GM18511 (cell line): ENCODE measurements around the gene ATP6V1C2.

Source experiments
- ATAC-seq: cut with Tn5 transposase; IDR thresholded peaks from one replicate; pipeline ENCODE4 v1.9.1; 2021; ENCODE audit warnings: mild to moderate bottlenecking, moderate library complexity; ENCODE audit not compliant: unreplicated experiment

ATP6V1C2 gene

GRCh38 chr2:10722252-10722825 lies 909 bp downstream of the ATP6V1C2 start:
- no peak for ATAC-seq

GRCh38 chr2:10732924-10733565 lies 11.6 kb downstream of the ATP6V1C2 start:
- ATAC-seq: no peak

GRCh38 chr2:10733566-10733925 lies 12.1 kb downstream of the ATP6V1C2 start:
- ATAC-seq: no peak

DNA sequence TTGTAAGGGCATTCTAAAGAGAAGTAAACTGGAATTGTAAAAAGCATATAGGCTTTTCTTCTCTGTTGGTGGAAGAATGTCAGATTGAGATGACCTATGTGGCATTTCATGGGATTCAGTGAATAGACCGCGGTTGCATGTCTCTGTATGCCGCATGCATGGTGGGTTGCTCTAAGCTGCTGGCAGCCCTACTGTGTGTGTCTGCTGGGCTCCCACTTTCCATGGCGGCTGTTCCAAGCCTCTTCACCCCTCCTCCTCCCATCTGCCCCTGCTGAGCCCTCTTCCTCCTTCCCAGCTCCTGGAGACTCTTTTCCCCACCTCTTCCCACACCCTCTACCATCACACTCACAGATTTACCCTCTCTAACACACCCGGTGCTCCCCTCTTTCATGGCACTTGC lies 12.6 kb downstream of the ATP6V1C2 start:
- no peak for ATAC-seq

DNA sequence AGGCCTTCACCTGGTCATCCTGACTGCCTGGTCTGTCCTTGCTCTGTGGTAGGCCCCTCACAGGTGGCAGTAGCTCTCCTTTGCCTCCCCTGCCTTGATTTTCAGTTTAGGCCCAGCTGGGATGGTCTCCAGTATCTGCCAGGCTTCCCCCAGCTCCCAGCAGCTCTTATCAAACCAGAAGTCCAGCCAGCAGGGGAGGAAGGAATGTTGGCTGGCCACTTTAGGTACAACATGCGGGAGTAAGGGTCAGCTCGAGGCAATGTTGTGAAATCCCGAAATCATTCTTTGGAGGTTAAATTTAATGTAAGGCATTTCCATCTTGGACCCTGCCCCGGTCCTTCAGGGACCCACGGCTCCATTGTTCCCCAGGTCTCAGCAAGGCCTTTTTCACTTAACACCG lies 16.8 kb downstream of the ATP6V1C2 start:
- ATAC-seq: no peak

- ATAC-seq: no peak
Measured at GRCh38 chr2:10740226-10740625, 18.8 kb downstream of the ATP6V1C2 start.

DNA sequence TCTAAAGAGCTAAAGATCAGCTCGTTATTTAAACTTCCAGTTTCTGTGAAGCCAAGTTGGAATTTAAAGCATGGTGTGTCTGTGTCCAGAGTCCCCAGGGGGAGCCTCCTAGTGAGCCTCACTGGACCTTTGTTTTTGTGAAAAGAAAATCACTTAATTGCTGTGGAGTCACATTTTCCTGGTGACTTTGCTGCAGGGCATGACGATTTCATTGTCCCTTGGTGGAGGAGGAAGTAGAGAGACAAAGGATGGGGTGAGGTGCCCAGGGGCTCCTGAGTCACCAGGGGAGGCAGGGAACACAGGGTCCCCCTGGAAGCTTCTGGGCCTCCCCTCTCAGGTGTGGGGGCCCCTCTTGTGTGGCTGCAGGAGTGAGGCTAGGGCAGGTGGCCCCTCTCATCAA lies 19.7 kb downstream of the ATP6V1C2 start:
- ATAC-seq: no peak

GRCh38 chr2:10742666-10743065 lies 21.2 kb downstream of the ATP6V1C2 start:
- ATAC-seq: no peak

GRCh38 chr2:10750610-10751009 lies 29.2 kb downstream of the ATP6V1C2 start:
- ATAC-seq: no peak

DNA sequence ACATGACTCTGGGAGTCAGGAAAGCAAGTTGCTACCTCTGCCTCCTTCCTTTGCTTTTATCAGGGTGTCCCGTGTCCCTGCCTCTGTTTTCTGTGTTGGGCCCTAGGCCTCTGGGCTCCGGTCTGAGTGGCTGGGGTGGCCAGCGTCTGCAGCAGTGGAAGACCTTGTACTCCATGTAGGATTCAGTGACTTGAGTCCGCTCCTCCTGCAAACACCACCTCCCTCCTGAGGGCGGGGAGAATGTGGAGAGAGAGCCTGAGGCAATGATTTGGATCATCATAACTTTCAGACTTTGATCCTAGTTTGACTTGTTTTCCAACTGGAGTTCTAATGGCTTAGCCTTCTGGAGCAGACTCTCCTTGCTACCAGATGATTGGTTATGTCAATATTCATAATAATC lies 30.8 kb downstream of the ATP6V1C2 start:
- ATAC-seq: no peak

DNA sequence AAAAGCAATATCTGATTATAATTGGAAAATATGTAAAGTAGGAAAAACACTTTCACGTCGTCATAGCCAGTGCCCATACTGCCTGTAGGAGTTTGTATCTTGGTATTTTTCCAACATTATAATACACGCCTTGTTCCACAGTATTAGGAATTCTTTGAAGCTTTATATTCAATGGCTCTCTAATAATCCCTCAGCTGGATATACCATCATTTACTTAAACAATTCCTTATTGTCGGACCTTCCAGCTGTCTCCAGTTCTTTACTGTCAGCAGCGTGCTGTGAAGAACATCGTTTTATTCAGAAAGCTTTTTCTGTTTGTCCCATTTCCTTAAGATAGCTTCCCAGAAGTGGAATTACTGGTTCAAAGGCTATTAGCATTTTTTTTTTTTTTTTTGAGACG lies 31.7 kb downstream of the ATP6V1C2 start:
- no peak for ATAC-seq

GRCh38 chr2:10753876-10754275 lies 32.4 kb downstream of the ATP6V1C2 start:
- no peak for ATAC-seq

DNA sequence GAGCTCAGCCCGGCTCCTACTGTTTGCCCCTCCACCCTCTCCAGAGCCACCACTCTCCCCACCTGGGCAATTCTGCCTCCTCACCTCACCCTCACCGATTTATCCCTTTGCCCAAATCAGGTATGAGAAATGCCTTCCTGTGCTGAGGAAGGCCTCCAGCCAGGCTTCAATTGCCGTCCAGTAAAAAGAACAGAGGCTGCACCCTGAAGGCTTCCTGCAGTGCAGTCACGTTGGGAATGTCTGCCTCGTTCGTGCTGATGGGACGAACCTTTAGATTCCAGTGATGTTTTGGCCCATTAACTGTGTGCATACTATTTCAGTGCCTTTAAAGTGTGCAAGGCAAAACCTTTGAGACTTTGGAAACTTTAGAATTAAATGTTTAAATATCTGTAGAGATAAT lies 34.2 kb downstream of the ATP6V1C2 start:
- no peak for ATAC-seq

DNA sequence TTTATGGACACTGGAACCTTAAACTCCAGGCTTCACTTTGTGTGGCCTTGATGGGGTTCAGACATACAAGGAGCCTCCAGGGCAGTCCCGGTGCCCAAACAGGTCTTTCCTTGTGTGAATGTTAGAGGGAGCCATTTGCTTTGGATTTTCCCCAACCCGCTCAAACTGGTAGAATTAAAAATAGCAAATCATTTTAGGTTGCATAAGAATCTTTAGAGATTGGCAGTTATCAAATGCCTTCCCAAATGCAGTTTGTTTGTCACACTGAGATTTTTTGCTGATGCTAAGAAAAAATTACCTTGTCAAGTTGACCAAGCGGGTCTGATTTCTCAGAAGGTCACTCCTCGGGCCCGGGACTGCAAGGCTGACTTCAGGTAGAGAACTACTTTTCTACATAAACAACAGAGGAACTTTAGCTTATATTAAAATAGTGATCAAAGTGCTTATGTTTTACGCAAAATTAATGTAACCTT lies 36.4 kb downstream of the ATP6V1C2 start:
- ATAC-seq: no peak

- no peak for ATAC-seq
Measured at GRCh38 chr2:10759151-10759714, 37.8 kb downstream of the ATP6V1C2 start.

GRCh38 chr2:10760794-10761504 lies 39.5 kb downstream of the ATP6V1C2 start:
- no peak for ATAC-seq

GRCh38 chr2:10761591-10761990 lies 40.2 kb downstream of the ATP6V1C2 start:
- no peak for ATAC-seq

- ATAC-seq: no peak
Measured at GRCh38 chr2:10762651-10763460, 41.4 kb downstream of the ATP6V1C2 start.

- no peak for ATAC-seq
Measured at GRCh38 chr2:10763461-10763800, 42.0 kb downstream of the ATP6V1C2 start.

- no peak for ATAC-seq
Measured at GRCh38 chr2:10764096-10764785, 42.8 kb downstream of the ATP6V1C2 start.

GRCh38 chr2:10764896-10765295 lies 43.5 kb downstream of the ATP6V1C2 start:
- no peak for ATAC-seq
